ENCODE measurements around the gene RNASEL. TPM values are rescaled to one million over a fixed set of nuclear protein-coding genes. Genes with fewer than 3 reads are reported as not detected.

The RNASEL gene
- total and polyA plus RNA-seq, 2 donors (not counting 3 experiments of a cell fraction or from before 2014, with no cell fraction given): 0.59 to 1.9 TPM

DNA sequence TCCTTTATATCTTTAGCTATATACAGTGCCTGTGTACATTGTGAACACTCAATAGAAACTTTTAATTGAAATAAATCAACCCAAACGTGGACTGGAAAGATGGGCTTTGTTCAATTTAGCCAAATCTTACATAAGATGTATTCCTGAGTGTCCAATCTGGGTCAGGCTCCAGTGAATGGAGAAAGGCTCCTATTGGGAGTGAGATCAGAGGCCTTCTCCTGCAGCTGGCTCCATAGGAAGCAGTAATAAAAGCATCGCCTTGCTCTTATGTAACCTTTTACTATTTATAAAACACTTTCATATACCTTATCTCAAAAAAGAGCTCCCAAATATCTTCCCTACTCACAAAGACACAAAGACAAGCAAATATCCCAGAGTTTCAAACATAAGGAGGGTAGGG lies 40.0 kb upstream of the RNASEL start:
- H3K4me2 ChIP-seq (ENCODE audit: insufficient read depth, low read length): no peak overlapping the region
- H3K4me3 ChIP-seq (replicated peaks in 1 of 3; ENCODE audit: insufficient read depth in 1 of 3, low read depth in 1 of 3, low read length in 3 of 3): no peak overlapping the region
- dilution Hi-C loops (cut with MboI; ENCODE audit: extremely low pct_ligation_motif_present, low sequenced_read_pairs): no loop called here
- POLR2A ChIA-PET: no interaction called here
- peaks cover 1 to 3% of the 10 kb centered on the region in 2 experiments for H3K27me3 ChIP-seq (ENCODE audit: control insufficient read depth in 2 of 2, insufficient read depth in 2 of 2, low read length in 2 of 2)
- DNase-seq (ENCODE audit: low read depth, low spot score) (no peak), FAIRE-seq (no peak)
- CTCF ChIA-PET: interaction anchor here (0.7 to 1.7 kb wide), 5 partner anchors 13 to 52 kb away, joined by 3 to 5 read pairs (median 3); no protein-coding TSS in a partner anchor
- H4K20me1 ChIP-seq (replicated peaks; ENCODE audit: control insufficient read depth, extremely low read depth, insufficient read depth, low read length): no peaks in the 10 kb centered on the region
- H2AFZ ChIP-seq (ENCODE audit: low read depth, low read length): no peak overlapping the region
- no TSS peak for BruUV-seq (replicated peaks)
- intact Hi-C loops (cut with micrococcal nuclease): no loop called here
- H3K9ac ChIP-seq (replicated peaks; ENCODE audit: extremely low read depth, insufficient read depth, low read length): no peak overlapping the region
- H3K9me1 ChIP-seq (replicated peaks; ENCODE audit: control insufficient read depth, extremely low read depth, insufficient read depth, low read length): no peaks in the 10 kb centered on the region
- H3K27ac ChIP-seq (ENCODE audit: insufficient read depth, low read depth, low read length): no peak overlapping the region
- no peaks in the 10 kb centered on the region for H3K9me3 ChIP-seq (replicated peaks; ENCODE audit: control insufficient read depth, insufficient read depth, low read length)
- no peak for TF ChIP-seq FOS (IDR thresholded peaks at IDR 0.05; ENCODE audit: borderline replicate concordance, insufficient read depth, low read length)
- no peak for TF ChIP-seq MAX (IDR thresholded peaks at IDR 0.05; ENCODE audit: insufficient read depth, insufficient read length)
- no peak for TF ChIP-seq POLR2A (IDR thresholded peaks at IDR 0.05; ENCODE audit: low read depth, low read length)
- TF ChIP-seq, protein P1, sequence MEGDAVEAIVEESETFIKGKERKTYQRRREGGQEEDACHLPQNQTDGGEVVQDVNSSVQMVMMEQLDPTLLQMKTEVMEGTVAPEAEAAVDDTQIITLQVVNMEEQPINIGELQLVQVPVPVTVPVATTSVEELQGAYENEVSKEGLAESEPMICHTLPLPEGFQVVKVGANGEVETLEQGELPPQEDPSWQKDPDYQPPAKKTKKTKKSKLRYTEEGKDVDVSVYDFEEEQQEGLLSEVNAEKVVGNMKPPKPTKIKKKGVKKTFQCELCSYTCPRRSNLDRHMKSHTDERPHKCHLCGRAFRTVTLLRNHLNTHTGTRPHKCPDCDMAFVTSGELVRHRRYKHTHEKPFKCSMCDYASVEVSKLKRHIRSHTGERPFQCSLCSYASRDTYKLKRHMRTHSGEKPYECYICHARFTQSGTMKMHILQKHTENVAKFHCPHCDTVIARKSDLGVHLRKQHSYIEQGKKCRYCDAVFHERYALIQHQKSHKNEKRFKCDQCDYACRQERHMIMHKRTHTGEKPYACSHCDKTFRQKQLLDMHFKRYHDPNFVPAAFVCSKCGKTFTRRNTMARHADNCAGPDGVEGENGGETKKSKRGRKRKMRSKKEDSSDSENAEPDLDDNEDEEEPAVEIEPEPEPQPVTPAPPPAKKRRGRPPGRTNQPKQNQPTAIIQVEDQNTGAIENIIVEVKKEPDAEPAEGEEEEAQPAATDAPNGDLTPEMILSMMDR (IDR thresholded peaks at IDR 0.05; ENCODE audit: extremely low read depth in 1 of 2, insufficient read depth in 1 of 2, low read depth in 1 of 2, low read length in 2 of 2): no peak
- no peaks in the 10 kb centered on the region for H3K36me3 ChIP-seq (ENCODE audit: control insufficient read depth in 2 of 2, extremely low read depth in 1 of 2, insufficient read depth in 2 of 2, low read length in 2 of 2)
- H3K79me2 ChIP-seq (ENCODE audit: control insufficient read depth, insufficient read depth, low read length): no peaks in the 10 kb centered on the region
- H3K4me1 ChIP-seq (ENCODE audit: control insufficient read depth, extremely low read depth, insufficient read depth, low read length): no peaks in the 10 kb centered on the region

DNA sequence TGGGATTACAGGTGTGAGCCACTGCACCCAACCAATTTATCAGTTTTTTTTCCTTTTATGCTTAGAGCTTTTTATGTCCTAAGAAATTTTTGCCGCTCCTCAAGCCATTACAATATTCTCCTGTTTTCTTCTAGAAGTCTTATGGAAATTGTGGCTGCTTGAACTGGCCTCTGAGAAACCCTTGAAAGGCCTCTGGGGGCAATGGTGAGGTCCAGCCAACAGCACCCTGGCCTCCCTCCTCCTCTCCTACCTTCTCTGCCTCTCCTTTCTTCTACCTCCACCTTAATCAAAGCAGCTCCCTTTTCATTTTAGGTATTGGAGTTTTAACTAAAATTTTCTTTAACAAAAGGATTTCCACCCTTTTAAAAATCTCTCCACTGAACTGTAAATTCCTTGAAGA lies 39.6 kb upstream of the RNASEL start:
- Histone ChIP-seq H3K27ac (ENCODE audit: insufficient read depth, low read depth, low read length) (no peak overlapping the region), H3K27me3 (ENCODE audit: control insufficient read depth in 2 of 2, insufficient read depth in 2 of 2, low read length in 2 of 2) (peaks cover 1 to 5% of the 10 kb centered on the region in 2 experiments), H3K4me1 (ENCODE audit: control insufficient read depth, extremely low read depth, insufficient read depth, low read length) (no peaks in the 10 kb centered on the region), H4K20me1 (replicated peaks; ENCODE audit: control insufficient read depth, extremely low read depth, insufficient read depth, low read length) (no peaks in the 10 kb centered on the region), H3K36me3 (ENCODE audit: control insufficient read depth in 2 of 2, extremely low read depth in 1 of 2, insufficient read depth in 2 of 2, low read length in 2 of 2) (no peaks in the 10 kb centered on the region), H3K9ac (replicated peaks; ENCODE audit: extremely low read depth, insufficient read depth, low read length) (no peak overlapping the region), H3K9me3 (replicated peaks; ENCODE audit: control insufficient read depth, insufficient read depth, low read length) (no peaks in the 10 kb centered on the region), H2AFZ (ENCODE audit: low read depth, low read length) (no peak overlapping the region), H3K79me2 (ENCODE audit: control insufficient read depth, insufficient read depth, low read length) (no peaks in the 10 kb centered on the region), H3K4me3 (replicated peaks in 1 of 3; ENCODE audit: insufficient read depth in 1 of 3, low read depth in 1 of 3, low read length in 3 of 3) (no peak overlapping the region), H3K4me2 (ENCODE audit: insufficient read depth, low read length) (no peak overlapping the region), H3K9me1 (replicated peaks; ENCODE audit: control insufficient read depth, extremely low read depth, insufficient read depth, low read length) (no peaks in the 10 kb centered on the region)
- CTCF ChIA-PET: interaction anchor here (0.7 to 1.7 kb wide), 5 partner anchors 12 to 53 kb away, joined by 3 to 5 read pairs (median 3); no protein-coding TSS in a partner anchor
- FAIRE-seq (no peak), DNase-seq (ENCODE audit: low read depth, low spot score) (no peak)
- TF ChIP-seq EZH2 (IDR thresholded peaks at IDR 0.05; ENCODE audit: borderline replicate concordance, low read depth, low read length, severe bottlenecking) (no peak), GATA2 (IDR thresholded peaks at IDR 0.05; ENCODE audit: insufficient read depth, insufficient read length, low read depth, low read length) (no peak), FOS (IDR thresholded peaks at IDR 0.05; ENCODE audit: borderline replicate concordance, insufficient read depth, low read length) (no peak), MYC (IDR thresholded peaks at IDR 0.05; ENCODE audit: low read depth, low read length) (no peak), POLR2AphosphoS5 (IDR thresholded peaks at IDR 0.05; ENCODE audit: insufficient read depth, low read depth, low read length) (no peak), JUN (IDR thresholded peaks at IDR 0.05; ENCODE audit: borderline replicate concordance, insufficient read depth, insufficient read length, low read depth) (no peak), POLR2A (IDR thresholded peaks at IDR 0.05; ENCODE audit: low read depth, low read length) (no peak), MAX (IDR thresholded peaks at IDR 0.05; ENCODE audit: insufficient read depth, insufficient read length) (no peak)
- TF ChIP-seq, protein P1 (IDR thresholded peaks at IDR 0.05; ENCODE audit: extremely low read depth in 1 of 2, insufficient read depth in 1 of 2, low read depth in 1 of 2, low read length in 2 of 2): no peak
- intact Hi-C loops (cut with micrococcal nuclease) (no loop called here), dilution Hi-C loops (cut with MboI; ENCODE audit: extremely low pct_ligation_motif_present, low sequenced_read_pairs) (no loop called here)
- BruUV-seq (replicated peaks): no TSS peak
- POLR2A ChIA-PET: no interaction called here
